GM18858 (cell line): ENCODE measurements around the gene SLC16A10.
"Not testable (repeated sequence)": the region's sequence is repeated elsewhere in the genome, so short reads cannot be mapped to it uniquely, and the experiment has no call there.

Source experiments
- ATAC-seq: cut with Tn5 transposase; IDR thresholded peaks from one replicate; pipeline ENCODE4 v1.9.1; 2021; ENCODE audit not compliant: unreplicated experiment

Gene SLC16A10

DNA sequence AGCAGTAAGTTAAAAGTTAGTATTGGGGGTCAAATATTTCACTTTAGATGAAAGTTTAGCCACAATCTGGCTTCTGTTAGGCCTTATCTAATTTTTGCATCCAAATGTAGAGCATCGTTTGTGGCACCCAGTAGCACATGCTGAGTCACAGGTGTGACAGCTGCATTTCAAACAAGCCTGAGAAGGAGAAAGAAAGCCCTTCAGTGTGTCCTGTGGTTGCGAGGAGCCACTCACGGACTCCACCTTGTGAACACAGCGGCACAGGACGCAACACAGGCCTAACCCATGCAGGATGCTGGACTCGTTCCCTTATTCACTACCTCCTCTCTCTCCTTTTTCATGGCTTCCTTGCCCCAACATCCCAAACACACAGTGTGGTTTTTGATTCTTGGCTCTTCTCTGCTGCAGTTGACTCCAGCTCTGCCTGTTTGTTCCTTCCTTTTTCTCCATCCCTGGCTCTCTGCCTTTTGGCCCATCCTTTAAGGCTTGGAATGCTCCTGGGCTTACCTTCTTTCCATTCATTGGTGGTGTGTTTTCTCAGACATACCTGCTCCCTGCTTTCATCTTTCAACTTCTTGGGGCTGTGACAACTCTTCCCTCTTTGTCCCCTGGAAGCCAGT is 124.2 kb downstream of the SLC16A10 start:
- no peak for ATAC-seq

DNA sequence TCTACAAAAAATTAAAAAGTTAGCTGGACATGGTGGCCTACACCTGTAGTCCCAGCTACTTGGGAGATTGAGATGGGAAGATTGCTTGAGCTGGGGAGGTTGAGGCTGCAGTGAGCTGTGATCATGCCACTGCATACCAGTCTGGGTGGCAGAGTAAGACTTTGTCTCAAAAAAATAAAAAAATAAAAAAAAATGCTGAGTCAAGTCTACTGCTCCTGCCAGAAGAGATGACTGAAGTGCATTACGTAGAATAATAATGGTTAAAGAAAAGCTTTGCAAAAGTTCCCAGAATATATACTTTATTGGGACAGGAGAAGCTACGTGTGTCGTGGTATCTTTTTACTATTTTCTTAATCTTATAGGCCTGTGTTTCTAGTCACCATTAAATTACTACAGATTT is 125.3 kb downstream of the SLC16A10 start:
- ATAC-seq: no peak

DNA sequence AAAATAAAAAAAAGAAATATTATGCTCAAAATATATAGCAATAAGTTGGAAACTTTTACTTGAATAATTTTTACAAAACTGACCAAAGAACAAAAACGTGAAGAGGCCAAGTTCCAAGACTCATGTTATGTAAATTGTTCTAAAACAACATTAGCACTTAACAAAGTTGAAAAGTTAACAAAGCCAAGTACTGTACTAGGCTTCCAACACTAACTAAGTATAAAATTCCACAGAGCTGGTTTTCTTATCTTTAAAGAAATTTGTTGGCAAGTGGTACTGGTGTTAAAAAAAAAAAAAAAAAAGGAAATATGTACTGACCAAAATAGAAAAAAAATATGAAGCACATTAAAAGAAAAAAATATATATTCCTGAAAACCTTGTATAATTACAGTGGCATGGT is 127.8 kb downstream of the SLC16A10 start:
- no peak for ATAC-seq

DNA sequence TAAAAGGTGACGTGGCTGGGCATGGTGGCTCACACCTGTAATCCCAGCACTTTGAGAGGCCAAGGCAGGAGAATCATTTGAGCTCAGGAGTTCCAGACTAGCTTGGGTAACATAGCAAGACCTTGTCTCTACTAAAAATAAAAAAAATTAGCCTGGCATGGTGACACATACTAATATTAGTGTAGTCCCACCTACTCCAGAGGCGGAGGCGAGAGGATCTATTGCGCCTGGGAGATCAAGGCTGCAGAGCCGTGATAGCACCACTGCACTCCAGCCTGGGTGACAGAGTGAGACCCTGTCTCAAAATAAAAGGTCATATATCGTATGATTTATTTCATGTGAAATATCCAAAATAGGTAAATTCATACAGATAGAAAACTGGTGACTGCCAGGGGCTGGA is 132.5 kb downstream of the SLC16A10 start:
- ATAC-seq: no peak

DNA sequence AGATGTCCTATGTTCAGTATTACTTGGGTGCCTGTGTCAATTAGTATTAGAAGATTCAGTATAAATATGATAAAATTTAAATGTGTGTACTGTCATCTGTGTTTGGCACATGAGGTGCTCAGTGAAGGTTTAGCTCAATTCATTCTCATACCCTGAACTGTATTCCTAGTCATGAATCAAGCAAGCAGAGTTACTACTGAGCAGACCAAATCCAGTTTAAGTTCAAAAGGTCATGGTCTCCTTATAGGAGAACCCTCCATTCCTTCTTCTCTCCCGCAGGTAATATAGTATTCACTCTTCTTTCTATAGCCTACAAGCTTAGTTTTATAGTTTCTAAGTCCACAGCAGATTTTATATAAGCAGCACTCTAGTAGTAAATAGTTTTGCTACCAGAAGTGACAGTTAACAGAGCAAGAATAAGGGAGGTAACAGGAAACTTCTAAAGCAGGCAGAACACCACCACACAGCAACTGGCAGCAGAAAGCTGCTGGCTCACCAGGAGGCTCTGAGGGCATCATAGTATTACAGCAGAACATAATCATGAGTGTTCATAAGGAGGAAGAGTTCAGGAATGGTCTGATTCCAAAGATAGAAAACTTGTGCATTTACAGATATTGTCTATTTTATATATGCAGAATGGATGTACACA is 133.2 kb downstream of the SLC16A10 start:
- no peak for ATAC-seq

DNA sequence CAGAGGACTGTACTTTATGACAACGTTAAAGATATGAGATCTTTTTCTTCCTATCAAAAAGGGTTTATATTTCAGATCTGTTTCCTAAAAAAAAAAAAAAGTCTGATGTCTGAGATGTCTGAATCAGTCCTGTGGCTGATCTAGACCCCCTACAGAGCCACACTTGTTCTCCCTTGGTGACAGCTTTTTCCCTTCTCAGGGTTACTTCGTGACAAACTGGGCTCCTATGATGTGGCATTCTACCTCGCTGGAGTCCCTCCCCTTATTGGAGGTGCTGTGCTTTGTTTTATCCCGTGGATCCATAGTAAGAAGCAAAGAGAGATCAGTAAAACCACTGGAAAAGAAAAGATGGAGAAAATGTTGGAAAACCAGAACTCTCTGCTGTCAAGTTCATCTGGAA is 134.5 kb downstream of the SLC16A10 start:
- no peak for ATAC-seq

DNA sequence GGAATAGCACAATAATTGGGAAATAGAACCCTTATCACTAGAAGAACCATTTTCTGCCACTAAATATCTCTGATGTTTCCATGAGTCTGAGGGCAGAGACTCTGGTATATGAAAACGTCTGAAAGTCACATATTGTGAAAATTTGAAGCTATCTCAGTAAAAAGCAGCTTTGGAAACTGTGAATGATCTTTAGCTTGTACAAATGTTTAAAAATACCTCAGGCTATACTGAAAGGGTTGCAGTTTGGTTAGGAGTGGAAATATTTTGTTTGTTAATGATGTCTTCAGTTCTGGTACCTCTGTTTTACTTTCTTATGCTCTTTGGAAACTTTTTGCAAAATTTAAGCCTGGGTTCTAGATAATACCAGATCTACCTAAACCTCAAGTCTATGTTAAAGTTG is 135.0 kb downstream of the SLC16A10 start:
- ATAC-seq: no peak

DNA sequence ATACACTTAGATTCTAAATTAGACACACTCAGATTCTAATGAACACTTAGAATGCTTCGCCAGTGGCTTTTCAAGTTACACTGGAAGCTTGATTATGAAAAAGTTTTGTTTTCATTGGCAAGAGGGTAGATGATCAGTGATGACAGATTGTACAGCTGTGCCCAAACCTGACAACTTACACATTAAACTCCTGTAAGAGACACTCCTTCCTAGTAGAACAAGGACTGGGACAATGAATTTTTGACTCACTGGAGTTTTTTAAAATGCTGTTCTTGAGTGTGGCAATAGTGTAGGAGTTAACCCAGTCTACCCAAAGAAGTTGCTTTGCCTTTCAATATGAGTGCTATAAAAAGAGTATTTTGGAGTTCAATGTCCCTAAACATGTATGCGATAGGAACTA is 140.8 kb downstream of the SLC16A10 start:
- ATAC-seq: no peak

DNA sequence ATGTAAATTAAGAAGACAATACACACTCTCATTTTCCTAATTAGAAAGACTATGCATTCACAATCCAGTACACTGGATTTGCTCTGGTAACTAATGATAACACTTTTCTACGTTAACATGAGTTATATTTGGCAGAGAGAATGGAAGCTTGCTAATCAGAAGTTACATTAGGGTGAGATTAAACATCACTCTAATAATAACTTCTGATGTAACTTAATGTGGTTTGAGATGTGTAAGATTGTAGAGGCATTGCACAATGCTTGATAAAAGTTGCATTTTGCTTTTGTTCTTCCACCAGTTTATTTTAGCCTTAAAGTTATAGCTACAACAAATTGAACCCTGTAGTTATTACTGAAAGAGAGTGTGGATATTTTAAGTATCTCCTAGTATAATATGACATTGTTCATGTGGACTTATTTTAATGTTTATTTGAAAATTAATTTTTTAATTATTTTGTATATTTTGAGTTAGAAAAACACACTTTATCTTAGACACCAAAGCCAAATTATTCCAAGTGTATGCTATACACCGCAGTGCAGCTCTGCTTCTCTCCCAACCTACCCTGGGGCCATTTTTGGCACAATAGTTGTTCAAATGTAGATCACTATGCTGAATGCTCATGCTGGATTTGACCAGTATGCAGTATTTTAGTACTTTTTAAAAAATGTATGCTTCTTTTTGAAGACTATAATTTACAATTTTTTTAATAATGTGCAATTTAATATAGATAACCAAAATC is 143.2 kb downstream of the SLC16A10 start:
- no peak for ATAC-seq

DNA sequence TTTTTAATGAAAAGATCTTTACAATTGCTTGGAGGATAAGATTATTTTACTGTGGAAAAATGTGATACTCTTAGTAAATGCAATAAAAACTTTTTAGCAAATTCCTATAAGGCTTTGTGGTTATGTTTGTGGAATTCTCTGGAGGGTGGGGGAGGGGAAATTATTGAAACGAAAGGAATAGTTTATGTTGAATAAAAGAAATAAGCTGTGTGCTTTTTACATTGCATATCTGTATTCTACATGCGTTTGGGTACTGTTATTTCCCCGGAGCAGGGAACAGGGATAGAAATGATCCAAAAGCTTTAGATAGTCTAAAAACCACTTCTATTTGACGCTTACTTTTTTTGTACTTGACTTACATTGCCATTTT is 143.8 kb downstream of the SLC16A10 start:
- no peak for ATAC-seq

DNA sequence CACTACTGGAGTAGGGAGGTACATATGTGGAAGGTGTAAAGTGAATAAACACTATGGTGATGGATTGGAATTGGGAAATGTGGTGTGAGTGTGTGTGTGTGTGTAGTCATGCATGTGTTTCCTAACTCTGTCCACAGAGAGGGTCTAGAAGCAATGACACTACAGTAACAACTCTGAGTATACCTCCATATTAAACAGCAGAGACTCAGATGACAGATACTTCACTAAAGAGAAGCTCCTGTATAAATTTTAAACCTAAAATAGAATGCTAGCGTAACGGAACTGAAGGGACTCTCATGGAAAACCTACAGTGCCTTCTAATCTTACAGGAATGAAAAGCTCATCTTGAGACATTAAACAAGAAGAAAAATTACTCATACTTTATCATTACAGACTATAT is 150.5 kb downstream of the SLC16A10 start:
- ATAC-seq: no peak

DNA sequence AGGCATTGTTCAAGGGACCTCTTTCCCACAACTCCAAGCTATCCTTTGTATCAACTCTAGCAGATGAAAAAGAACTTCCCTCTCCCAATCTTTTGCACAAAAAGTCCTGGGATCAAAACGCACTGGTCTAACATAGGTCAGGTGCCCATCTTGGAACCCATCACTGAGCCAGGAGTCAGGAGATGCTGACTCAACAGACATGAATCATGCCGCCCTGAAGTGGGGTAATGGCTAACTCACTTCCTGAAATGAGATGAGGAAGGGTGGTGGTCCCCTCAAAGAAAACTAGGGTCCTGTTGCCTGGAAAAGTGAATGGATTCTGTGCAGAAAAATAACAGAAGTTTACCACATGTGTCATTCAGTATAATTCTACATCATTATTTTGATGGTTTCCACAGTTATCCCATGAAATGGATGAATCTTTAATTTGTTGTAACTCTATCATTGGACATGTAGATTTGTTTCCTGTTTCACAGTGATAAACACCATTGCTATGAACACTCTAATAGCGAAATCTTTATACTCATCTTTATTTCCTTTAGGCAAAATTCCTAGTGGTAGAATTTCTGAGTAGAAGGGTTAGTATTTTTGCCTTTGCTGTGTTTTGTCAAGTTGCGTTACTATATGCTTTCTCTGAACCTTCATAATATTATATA is 151.3 kb downstream of the SLC16A10 start:
- ATAC-seq: no peak

DNA sequence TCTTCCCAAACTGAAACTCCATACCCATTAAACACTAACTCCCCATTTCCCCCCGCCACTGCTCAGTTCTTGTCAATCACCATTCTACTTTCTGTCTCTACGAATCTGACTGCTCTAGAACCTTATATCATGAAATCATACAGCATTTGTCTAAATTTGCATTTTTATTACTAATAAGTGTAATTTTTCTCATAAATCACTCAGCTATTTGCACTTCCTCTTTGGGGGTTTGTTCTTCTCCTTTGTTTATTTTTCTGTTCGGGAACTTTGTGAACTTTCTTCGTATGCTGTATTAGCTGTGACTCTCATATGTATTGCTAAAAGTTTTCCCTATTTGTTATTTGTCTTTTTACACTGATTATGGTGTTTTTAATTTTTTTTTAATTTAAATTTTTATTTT is 152.2 kb downstream of the SLC16A10 start:
- ATAC-seq: no peak

DNA sequence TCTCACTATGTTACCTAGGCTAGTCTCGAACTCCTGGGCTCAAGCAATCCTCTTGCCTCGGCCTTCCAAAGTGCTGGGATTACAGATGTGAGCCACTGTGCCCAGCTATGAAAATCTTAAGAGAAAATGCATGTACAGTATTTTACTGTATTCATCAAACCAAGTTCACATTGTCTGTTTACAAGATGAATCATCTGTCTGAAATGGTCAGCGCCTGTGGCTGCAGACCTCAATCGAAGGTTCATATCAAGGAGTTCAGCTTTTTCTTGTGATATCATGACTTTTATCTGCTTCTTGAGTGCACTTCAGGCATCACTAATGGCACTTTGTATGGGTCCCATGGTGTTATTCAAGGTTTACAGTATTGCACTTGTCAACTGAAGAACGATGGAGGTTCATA is 155.1 kb downstream of the SLC16A10 start:
- no peak for ATAC-seq

DNA sequence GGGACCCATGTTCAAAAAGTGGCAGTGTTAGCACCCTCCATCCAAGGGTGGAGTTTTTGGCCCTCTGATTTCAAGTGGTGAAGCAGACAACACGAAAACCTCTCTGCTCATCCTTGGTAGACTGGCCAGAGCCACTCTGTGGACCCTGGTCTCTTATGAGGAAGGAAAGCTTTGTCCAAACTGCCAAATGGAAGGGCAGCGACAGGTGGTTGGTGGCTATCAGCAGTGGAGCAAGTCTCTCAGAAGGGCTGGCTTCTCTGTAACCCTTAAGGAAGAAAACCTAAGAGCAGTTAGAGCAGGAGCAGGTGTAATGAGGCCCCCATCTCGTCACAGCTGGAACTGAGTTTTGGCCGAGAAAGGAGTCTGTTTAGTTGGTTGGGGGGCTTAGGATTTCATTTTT is 155.8 kb downstream of the SLC16A10 start:
- ATAC-seq: no peak

DNA sequence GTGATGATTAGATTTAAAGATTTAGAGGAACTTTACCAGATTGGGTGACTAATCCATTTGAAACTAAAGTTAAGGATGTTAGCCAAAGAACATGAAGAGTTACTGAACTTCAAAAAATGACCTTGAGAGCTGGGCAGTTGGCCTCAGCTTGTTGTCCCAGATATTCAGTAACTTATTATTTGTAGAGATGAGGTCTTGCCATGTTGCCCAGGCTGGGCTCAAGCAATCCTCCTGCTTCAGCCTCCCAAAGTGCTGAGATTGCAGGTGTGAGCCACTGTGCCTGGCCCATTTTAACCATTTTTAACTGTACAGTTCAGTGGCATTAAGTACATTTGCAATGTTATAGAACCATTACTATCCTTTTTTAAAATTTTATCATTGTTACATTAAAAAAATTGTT is 161.5 kb downstream of the SLC16A10 start:
- ATAC-seq: no peak

DNA sequence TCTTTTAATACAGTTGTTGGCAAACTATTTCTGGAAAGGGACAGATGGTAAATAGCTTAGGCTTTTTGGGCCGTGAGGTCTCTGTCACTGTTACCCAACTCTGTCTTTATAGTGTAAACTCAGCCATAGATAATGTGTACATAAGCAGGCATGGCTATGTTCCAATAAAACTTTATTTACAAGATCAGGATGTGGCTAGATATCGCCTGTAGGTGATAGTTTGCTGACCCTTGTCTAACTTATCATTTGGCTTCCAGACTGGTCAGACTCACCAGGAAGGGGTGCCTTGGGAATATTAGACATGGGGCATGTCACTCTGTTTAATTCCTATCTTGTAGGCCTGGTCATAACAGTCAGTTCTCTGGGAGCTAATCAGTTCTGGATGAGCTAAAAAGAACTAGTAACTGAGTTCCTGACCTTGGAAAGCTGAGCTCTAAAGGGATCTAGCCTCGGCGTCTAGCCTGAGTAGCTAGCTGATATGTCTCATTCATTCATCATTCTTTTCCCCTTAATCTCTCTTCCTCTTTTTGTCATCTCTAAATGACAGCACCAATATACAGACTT is 163.6 kb downstream of the SLC16A10 start:
- peak; percentile 57 for ATAC-seq

DNA sequence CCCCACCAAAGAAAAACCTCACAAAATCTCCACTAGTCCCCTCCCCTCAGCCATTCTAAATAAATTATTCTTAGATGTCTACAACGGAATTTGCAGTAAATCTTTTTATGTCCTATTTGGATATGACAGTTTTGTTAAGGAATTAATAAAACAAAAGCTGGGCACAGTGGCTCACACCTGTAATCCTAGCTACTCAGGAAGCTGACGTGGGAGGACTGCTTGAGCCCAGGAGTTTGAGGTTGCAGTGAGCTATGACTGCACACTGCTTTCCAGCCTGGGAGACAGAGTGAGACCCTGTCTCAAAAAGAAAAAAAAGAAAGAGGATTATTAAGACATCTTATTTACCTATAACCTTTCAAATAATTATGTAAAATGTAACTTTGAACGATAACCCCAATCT is 165.4 kb downstream of the SLC16A10 start:
- no peak for ATAC-seq

DNA sequence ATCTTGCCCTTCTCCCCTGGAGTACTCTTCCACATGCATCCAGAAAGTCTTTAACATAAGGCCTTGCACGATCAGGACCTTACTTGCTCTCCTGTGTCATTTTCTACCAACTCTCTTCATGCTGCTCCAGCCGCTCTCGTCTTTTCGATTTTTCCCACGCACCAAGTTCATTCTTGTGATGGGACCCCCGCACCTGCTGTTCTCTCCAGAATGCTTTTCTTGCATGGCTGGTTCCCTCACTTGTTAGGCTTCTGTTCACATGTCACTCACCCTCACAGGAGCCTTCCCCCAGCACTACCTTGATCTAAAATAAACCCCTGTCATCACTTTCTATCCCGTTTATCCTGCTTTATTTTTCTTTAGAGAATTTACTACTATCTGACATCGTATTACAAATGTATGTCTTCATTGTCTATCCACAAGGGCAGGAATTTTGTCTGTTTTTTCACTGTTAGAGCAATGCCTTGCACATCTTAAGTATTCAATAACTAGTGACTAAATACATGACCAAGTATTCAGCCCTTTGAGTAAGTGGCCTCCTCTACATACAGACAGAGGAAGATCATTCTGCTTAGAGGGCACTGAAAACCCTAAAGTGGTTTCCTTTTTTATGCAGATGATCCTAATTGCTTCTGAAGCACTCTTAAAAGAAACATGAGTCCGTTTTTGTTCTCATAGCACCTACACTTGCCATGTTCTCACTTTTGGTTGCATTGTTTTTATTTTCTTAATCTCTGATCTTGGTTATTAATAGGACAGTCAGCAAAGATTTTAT is 166.9 kb downstream of the SLC16A10 start:
- no peak for ATAC-seq

DNA sequence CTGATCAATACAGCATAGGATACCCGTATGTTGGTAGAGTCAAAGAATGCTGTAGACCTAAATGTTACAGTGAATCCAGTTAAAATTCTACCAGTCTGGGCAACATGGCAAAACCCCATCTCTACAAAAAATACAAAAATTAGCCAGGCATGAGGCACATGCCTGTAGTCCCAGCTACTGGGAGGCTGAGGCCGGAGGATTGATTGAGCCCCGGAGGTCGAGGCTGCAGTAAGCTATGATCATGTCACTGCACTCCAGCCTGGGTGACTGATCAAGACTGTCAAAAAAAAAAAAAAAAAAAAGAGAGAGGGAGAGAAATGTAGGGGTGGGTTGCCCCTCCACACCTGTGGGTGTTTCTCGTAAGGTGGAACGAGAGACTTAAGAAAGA is 167.5 kb downstream of the SLC16A10 start:
- no peak for ATAC-seq

DNA sequence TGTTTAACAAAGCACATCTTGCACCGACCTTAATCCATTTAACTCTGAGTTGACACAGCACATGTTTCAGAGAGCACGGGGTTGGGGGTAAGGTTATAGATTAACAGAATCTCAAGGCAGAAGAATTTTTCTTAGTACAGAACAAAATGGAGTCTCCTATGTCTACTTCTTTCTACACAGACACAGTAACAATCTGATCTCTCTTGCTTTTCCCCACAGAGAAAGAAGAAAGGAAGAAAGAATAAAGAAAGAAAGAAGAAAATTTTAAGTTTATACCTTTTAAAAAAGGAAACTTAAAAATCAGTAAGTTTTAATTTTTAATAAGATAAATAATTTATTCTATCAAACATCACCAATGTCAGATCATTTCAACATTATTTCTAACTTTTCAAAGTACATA is 168.5 kb downstream of the SLC16A10 start:
- not testable (repeated sequence) for ATAC-seq
